GM21619 (cell line): ENCODE measurements around the gene NFIB.

ENCODE experiments used
- ATAC-seq: cut with Tn5 transposase; IDR thresholded peaks from one replicate; pipeline ENCODE4 v1.9.1; 2021; ENCODE audit not compliant: unreplicated experiment

The NFIB gene

DNA sequence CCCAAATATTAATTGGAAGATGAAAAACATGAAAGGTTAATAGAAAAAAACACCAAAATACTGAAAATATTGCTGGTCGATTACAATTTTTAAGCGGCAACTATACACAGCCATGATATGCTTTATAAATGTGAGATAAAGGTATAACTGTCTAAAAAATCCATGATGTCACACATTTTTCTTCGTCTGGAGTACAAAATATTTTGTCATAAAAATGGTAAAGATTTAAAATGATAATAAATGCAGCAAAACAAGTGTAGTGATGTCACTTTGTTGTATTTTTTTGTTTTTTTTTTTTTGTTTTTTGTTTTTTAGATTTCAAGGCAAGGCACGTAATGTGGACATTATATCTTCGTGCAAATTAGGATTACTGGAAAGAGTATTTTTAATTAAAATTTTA is 227.4 kb downstream of the NFIB start:
- no peak for ATAC-seq

DNA sequence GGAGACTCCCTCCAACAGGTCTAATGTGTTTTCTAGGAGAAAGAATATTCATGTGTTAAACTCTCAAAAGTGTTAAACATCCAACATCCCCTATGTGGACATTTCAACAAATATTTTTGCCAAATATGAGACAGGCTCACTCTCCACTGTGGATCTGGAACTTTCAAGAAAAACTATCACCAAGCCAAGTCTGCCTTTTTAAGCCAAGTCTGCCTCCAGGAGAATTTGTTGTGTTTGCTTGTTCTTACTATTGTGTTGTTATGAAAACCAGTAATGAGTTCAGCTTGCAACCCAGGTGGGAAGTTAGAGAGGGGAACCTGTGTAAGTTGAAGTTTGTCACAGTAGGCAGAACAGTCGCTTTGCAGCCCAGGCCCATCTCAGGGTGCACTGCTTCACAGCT is 228.1 kb downstream of the NFIB start:
- no peak for ATAC-seq

DNA sequence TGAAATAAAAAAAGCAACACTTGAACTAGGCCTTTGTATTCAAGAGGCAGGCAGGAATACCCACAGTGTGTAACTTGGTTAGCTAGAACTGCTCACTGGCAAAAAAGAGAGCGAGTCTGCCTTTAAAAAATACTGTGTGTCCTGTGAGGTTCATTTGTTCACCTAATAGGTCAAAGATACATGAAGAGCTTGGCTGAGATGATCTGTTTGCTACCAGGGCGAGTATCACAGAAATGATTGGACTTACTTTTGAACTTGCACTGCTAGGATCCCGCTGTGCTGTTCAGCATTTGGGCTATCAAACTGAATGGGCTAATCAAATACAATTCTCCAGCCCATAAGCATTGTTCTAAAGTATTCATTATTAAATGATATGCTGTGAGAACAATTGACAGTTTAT is 229.1 kb downstream of the NFIB start:
- no peak for ATAC-seq

DNA sequence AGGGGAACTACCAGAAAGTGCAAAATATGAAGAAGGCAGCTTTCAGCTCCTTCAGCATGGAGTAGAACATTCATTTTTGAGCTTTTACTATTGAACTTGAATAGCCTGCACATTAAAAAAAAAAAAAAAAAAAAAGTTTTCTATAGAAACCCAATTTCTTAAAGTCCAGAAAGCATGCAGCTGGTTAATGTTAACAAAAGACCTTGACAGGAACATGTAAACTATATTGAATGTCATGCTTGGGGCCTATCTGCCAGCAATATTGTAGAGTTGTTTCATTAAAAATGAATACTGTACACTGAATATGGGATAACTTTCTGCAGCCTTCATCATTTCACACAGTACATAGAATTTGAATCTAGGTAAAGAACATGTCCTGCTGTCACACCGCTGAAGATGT is 230.6 kb downstream of the NFIB start:
- ATAC-seq = no peak

DNA sequence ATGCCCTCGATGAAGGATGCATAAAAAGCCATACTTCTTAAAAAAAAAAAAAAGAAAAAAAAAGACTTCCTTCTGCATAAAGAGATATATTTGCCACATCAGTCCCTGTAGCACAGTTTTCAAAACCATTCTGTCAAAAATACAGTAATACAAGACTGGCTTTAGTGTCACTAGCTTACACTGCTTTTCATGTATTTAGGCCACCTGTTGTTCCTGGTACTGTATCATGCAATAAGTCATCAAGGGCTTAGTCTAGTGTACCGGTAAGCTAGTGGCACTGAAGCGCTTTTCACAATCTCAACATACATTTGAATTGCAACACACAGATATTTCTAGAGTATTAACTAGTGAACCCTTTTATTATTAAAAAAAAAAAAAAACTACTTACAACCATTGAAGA is 231.2 kb downstream of the NFIB start:
- ATAC-seq = no peak

DNA sequence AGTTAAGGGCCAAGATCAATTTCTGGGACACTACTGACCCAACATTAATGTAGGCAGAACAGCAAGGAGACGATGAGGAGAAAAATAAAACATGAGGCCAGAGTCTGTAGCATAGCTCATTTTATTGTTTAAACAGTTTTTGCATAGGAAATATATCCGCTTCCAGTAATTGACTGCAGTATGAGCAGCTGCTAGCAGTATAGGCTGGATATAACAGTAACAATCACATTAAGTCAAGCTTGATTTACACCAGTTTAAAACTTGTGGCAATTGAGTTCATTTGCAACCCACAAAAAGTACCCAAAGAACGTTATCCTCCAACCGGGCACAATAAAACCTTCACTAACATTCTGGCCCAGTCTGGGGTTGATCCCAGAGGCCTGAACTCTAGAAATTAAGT is 232.2 kb downstream of the NFIB start:
- no peak for ATAC-seq

DNA sequence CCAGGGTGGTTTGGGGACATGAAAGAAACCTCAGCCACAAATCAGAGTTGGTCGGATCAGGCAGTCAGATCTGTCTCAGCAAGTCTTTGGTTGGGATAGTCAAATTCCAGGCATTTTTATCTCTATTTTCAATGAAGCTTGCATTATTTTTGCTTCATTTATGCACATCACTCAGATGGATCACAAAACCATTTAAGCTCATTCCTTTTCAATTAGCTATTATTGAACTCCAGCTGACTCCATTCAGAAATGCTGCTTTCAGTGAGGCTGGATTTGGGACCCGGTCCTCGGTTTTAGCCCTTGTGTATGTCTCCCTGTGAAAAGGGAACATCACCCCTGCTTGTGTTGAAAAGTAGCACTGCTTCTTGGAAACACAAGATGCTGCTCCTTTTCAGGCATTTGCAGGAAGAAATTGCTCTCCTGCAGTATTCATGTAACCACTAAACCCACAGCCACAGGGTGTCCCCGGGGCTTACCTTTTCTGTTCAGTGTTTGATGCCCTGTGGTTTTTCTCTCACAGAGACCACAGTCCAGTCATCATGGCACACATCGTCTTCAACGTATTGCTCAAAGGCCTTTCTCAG is 232.9 kb downstream of the NFIB start:
- ATAC-seq = no peak

DNA sequence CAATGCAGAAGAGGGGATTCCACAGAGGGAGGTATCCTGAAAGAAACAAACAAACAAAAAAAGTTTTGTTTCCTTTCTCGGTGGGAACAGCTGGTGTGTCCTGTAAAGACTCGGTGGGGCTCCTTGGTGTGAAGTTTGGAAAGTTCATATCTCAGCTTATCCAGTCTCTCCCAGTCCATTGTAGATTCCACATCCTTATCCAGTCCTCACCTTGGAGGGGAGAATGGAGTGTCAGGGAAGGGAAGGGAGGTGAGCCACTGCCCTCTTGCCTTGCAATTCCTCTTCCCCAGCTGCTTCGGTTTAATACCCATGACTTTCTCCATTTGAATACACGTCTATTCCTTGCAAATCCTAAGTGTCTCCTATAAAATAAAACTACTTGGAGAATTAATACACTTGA is 234.5 kb downstream of the NFIB start:
- no peak for ATAC-seq

DNA sequence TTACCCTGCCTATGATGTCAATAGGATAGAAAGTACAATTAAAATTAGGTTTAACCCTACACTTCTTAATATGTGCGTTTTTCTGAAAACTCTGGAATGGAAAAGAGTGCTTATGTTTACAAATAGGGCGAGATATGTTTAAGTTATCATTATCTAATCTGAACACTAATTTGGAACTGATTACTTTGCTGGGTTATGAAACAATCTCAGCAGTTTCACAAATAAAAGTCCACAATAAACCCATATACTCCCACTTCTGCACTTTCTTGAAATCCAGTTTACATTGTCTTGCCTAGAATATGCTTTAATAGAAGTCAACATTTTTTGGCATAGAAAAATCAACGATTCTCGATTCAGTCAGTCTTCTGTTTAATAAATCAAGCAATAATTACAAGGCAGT is 236.3 kb downstream of the NFIB start:
- ATAC-seq = no peak

DNA sequence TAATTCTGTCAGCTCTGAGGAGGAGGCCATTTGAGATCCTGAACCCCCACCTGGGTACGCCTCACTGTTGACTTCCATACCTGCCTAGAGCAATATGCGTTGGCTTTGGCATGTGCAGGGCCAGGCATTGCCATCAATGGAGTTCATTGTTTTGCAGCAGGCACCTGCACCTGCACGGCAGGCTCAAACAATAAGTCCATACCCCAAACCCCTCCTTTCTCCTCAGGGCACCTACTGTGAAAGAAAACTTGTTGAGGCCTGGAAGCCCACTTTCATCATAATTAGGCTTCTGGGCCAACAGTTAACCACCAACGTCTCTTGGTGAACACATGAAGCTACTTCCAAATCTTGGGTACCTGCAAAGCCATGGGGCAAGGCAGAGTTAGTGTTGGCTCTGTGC is 238.7 kb downstream of the NFIB start:
- no peak for ATAC-seq

DNA sequence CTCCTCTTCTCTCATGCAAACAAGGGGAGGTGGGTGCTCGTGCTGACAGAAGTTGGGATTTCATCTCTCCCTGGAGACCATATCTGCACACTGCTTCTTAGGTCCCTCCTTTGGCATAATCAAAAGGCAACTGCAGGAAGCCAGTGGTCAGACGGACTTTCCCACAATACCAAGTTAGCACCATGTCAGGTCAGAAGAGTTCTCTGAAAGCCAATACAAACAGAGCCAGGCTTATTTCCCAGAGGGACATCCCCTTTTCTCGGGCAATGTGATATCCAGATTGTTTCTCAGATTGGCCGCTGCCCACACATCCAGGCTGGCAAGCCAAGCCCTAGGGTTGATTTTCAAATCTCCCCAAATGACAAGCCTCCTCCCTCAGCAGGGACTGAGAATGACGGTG is 241.1 kb downstream of the NFIB start:
- no peak for ATAC-seq

DNA sequence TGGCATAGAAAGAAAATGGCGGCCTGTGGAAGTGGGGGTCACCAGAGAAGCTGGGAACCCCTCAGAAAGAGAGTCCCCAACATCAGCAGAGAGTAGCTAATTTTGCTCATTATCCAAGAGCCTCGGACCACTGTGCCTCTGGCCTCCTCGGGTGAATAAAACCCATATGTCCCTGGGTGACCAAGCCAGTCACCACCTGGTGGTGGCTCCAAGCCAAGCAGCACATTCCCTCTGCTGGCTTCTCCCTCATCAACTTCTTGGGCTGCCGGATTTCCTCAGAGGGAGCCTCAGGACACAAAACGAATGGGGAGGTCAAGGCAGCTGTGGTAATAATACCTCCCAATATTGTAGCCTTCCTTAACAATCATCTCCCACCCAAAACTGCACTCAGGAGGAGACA is 242.5 kb downstream of the NFIB start:
- ATAC-seq = no peak

DNA sequence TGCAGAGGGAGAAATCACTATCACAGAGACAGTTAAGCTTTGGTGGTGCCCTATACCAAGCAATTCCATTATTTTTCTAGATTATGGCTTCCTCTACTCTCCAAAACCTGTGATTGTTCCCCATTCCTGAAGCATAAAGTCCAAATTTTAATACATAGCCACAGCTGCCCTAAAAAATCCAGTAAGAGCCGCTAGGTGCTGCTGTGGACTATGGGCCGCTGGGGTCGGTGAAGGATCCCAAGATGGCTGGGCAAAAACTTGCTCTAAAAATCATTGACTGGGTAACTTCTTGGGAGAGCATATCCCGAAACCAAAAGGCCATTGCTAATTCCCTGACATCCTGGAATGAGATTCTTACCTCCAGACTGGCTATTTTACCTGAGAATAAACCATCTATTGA is 245.3 kb downstream of the NFIB start:
- ATAC-seq = no peak

DNA sequence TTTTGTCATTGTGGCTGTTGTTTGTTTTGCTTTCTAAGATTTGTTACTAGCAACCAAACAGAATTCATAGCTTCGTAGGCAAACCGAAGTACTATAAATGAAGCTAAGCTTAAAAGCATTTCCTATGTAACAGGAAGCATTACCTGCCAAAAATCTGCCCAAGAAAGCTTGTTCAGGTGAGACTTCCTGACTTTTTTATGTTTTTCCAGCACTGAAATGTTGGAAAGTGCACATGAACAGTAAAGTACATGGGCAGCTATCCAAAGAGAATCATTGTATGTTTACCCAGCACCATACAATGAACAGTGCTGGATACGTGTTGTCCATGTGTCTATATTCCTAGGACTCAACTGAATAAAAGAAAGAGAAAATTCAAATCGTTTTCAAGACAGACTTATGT is 247.1 kb downstream of the NFIB start:
- ATAC-seq = no peak

DNA sequence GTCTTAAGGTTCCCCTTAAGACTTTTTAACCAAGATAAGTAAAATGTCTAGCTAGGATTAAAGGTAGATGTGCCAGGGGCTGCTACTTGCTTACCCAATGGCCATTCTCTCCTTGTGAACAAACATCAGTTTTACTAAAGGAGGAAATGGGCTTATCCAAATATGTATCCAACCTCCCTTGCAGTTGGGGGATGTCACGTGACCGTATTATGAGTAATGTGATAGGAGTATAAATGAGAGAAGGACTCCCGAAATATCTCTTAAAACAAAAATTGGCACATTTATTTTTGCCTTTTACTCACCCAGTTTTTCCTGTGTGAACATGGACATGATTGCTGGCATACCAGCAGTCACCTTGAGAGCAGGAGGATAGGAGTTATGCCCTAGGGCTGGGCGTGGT is 247.9 kb downstream of the NFIB start:
- ATAC-seq = no peak

DNA sequence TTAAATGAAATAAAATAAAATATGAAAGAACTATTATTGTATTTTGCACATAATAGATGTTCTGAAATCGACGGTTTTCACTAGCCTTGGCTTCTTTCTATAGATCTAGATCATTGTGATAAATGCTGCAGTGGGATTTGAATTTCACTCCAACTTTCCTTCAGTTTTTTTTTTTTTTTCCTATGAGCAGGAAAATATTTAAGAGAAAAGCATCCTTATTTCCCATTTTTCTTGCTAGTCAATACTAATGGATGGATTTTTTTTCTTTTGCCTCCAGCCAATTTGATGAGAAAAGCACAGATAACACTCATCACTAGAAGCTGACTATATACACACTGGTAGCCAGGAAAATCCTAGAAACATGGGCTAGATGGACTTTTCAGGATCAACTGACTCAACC is 249.0 kb downstream of the NFIB start:
- no peak for ATAC-seq

DNA sequence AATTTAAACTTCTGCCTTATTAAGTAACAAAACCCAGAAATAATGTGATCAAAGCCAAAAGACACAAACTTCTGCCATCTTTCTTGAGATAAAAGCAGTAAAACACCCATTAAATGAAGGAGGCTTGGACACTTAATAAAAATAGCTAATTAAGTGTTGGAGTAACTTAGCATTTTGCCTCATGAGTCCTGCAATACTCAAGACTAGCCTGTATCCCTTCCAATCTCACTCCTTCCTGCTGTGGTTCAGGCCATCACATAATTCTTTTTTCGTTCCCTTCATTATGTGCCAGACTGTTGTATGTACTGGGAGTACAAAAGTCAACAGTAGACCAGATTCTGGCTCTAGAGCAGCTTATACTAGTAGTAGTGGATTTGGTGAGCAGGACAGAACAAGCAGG is 250.2 kb downstream of the NFIB start:
- no peak for ATAC-seq

DNA sequence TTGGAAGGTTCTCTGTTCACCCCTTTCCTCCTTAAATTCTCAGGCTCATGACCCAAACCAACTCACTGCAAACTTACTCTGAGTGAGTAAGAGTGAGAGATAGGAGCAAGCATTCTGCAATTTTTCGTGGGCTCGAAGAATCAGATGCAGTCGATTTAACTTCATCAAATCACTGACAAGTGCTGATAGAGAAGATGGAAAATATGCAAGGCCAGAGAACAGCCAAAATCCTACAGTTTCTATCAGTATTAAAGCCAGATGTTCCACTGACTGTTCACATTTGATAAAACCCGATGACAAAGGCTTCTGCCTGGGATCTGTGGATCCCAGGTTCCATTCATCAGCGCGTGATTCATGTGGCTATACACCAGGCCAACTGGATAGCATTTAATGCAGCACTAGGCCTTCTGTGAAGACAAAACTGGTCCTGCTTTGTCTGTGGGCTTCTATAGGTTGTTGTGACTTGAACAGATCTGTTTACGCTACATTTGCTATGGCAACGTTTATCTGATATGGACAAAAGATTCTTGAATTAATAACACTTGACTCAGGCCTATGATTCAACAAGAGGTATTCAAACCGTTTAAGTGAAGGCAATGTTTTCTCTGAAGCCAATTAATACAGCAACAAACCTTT is 251.2 kb downstream of the NFIB start:
- no peak for ATAC-seq

DNA sequence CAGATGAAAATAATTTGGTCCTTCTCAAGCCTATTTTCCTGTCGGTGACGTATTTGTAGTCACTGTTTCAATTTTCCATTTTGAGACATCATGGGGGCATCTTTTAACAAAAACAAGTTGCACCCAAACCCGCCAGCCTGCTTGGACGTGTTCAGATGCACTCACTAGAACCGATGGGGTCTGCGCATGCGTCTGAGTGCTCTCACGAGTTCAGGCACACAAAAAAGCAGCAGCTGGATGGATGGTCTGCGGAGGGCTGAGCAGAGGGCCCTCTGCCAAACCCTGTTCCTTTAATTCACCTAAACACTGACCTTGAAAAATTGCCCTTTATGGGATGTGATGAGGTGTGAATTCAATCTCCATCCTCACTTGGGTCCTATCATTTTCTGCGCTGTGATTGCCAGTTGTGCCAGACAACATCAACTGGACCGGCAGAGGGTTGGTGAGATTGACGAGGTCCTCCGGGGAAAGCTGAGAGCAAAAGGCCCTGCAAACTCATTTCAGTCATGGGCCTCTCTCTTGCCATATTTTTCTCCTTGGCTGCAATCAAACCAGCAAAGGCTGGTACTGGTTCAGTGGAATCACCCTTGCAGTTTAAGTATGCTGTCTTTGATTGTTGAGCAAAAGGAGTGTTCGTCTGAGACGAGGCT is 251.9 kb downstream of the NFIB start:
- no peak for ATAC-seq

DNA sequence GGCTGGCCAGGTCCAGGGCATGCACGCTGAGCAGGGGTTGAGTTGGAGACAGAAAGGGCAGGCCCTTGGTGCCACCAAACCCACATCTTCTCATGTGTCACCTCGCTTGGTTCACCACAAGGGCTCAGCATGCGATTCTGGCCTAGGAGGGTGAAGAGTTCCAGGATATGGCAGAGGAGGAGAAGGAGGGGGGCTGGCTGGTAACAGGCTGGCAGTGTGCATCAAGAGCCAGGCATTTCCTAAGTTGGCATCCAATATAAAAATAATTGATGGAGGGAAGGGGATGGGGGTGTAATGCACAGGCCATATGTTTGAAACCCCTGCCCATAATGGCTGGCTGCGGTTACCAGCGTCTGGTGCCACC is 255.6 kb downstream of the NFIB start:
- no peak for ATAC-seq

DNA sequence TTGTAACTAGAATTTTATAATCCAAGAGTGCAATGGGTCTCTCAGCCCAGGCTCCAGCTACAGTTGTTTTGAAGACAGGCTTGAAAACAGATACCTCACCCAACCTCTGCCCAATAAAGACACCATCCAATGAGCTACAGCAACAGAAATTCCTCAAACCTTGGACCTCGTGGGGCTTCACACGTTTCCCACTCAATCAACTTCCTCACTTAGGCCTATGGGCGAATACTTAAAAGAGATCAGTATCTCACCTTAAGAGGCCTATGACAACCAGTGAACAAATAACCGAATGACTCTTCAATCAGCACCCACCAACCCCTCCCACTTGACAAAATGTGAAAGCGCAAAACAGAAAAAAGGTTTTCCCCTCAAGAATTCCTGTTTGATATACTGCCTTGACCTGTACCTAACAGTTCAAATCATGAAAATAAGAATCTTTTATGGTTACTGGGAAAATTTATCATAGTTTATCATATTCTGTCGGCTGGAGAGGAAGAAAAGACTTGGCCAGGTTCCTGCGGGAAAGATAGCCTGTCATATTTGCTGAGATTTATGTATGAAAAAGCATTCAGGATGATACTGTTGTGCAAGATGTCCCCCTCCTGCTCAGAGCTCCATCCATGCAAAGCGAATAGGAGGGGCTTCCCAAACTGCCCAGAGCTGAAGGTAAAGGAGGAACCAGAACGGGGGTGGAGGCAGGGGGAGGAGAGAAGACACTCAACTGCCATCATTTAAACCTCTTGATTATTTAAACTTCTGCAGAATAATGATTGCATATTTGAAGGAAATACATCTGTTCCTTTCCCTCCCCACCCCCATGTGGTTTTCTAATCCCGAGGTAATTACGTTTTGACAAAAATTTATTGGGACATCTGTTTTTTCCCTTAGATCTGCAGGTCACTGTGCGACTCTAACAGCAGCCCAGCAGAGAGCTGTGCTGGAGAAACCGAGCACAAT is 256.3 kb downstream of the NFIB start:
- no peak for ATAC-seq

DNA sequence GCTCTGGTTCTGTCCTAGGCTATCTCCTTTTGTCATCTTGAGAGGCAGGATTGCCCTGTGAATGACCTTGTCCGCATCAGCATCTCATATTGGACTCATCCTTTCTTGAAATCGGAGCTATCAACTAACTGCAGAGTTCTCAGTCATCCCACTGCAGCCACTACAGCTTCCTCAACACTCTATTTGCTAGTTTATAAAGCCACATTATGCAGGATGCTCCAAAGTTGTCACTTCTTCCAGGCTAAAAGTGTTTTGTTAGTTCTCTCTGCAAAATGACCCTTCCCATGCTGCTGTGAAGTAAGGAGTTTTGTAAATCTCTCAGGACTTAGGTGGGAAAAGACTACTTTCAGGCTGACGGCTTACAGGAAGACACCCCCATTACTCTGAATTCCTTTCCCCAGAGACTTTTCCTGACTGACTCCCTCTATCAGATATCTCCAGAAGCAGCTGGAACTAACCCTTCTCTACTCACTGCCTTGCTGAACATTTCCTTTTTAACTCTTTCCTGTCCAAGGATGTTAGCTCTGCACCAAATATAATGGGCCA is 257.6 kb downstream of the NFIB start:
- no peak for ATAC-seq
